H1 (cell line): ENCODE measurements around the gene RGS9BP.
"Not testable (repeated sequence)": the region's sequence is repeated elsewhere in the genome, so short reads cannot be mapped to it uniquely, and the experiment has no call there.

Source experiments
- CHD2 ChIP-seq: IDR thresholded peaks from 2 replicates; pipeline ENCODE4 v1.6.1; 2012; ENCODE audit warnings: low read length, improper control_type of control experiment
- CTCF ChIP-seq, 3 experiments: IDR thresholded peaks; 1 replicate in 2 of 3; 2 replicates in 1 of 3; pipeline versions ENCODE4 v1.5.1 to v1.6.1; 2011; ENCODE audit warnings: low read length in 3 of 3, mild to moderate bottlenecking in 3 of 3, inconsistent platforms in 2 of 3, low read depth in 1 of 3, moderate library complexity in 1 of 3; ENCODE audit not compliant: insufficient read depth in 1 of 3; ENCODE audit errors: control extremely low read depth in 1 of 3
- EP300 ChIP-seq, 2 experiments: IDR thresholded peaks; 1 replicate in 1 of 2; 2 replicates in 1 of 2; pipeline ENCODE4 v1.6.1; 2011 to 2012; ENCODE audit warnings: low read depth in 2 of 2, low read length in 2 of 2, mild to moderate bottlenecking in 2 of 2, borderline replicate concordance in 1 of 2, inconsistent platforms in 1 of 2, moderate library complexity in 1 of 2
- GABPA ChIP-seq: IDR thresholded peaks from 2 replicates; pipeline ENCODE4 v1.6.1; 2011; ENCODE audit warnings: mild to moderate bottlenecking, low read length, moderate library complexity, borderline replicate concordance; ENCODE audit not compliant: insufficient read depth
- JUN ChIP-seq: IDR thresholded peaks from 2 replicates; pipeline ENCODE4 v1.6.1; 2011; ENCODE audit warnings: low read depth, mild to moderate bottlenecking, improper control_type of control experiment, low read length
- NRF1 ChIP-seq: IDR thresholded peaks from 2 replicates; pipeline ENCODE4 v1.6.1; 2011; ENCODE audit warnings: mild to moderate bottlenecking, low read depth, low read length, improper control_type of control experiment
- POLR2AphosphoS5 ChIP-seq: IDR thresholded peaks from 2 replicates; pipeline ENCODE4 v1.6.1; 2011; ENCODE audit warnings: low read depth, low read length
- RAD21 ChIP-seq, 2 experiments: IDR thresholded peaks in 1 of 2; conservative IDR thresholded peaks in 1 of 2; 2 replicates each; pipeline ENCODE4 v1.6.1; 2011; ENCODE audit warnings: low read depth in 2 of 2, low read length in 2 of 2, improper control_type of control experiment in 1 of 2, inconsistent platforms in 1 of 2, mild to moderate bottlenecking in 1 of 2, moderate library complexity in 1 of 2
- RFX5 ChIP-seq: IDR thresholded peaks from 2 replicates; pipeline ENCODE4 v1.6.1; 2011; ENCODE audit warnings: low read depth, low read length, improper control_type of control experiment, borderline replicate concordance
- RNF2 ChIP-seq: fragments of 200-900, 300-1000 bp; sonication (generic); IDR thresholded peaks from 2 replicates; pipeline ENCODE4 v1.7.1; 2016; ENCODE audit warnings: borderline replicate concordance, low read depth, mild to moderate bottlenecking, antibody characterized with exemption, low read length; ENCODE audit not compliant: poor library complexity, severe bottlenecking; ENCODE audit errors: missing control alignments
- RXRA ChIP-seq: IDR thresholded peaks from 2 replicates; pipeline ENCODE4 v1.6.1; 2011; ENCODE audit warnings: low read depth, mild to moderate bottlenecking, low read length, moderate library complexity; ENCODE audit not compliant: insufficient read depth
- SUZ12 ChIP-seq: fragments of 200-600 bp; sonication (generic); IDR thresholded peaks from 2 replicates; pipeline ENCODE4 v1.6.1; 2012; ENCODE audit warnings: mild to moderate bottlenecking, inconsistent platforms, low read length, moderate library complexity, mixed read lengths
- TBP ChIP-seq: IDR thresholded peaks from 2 replicates; pipeline ENCODE4 v1.6.1; 2011; ENCODE audit warnings: low read depth, low read length, improper control_type of control experiment

- TF ChIP-seq POLR2AphosphoS5; GABPA; EP300 (IDR thresholded peaks at IDR 0.05; ENCODE audit: borderline replicate concordance in 1 of 2, low read depth in 2 of 2, low read length in 2 of 2); RXRA; CTCF (IDR thresholded peaks at IDR 0.05; ENCODE audit: control extremely low read depth in 1 of 3, insufficient read depth in 1 of 3, low read depth in 1 of 3, low read length in 3 of 3); TBP; NRF1; SUZ12; RNF2; RAD21 (IDR thresholded peaks at IDR 0.05 in 1 of 2, conservative IDR thresholded peaks at IDR 0.05 in 1 of 2; ENCODE audit: low read depth in 2 of 2, low read length in 2 of 2); CHD2; JUN; RFX5: not testable (repeated sequence)
These were observed 17.8 kb downstream of the RGS9BP start for GRCh38 chr19:32693151-32694108.
